ENCODE measurements around the gene PYGO2. TPM values are rescaled to one million over a fixed set of nuclear protein-coding genes. Genes with fewer than 3 reads are reported as not detected.
"Not testable (repeated sequence)": the region's sequence is repeated elsewhere in the genome, so short reads cannot be mapped to it uniquely, and the experiment has no call there.

The PYGO2 gene
- total and polyA plus RNA-seq, 7 donors, result 13.6 to 26.9 (median 16.8) TPM

GRCh38 chr1:154996966-154997701 is 35.6 kb upstream of the PYGO2 start:
- H3K27me3 ChIP-seq, result no peaks in the 10 kb centered on the region
- peaks cover 0 to 9% (median 0%) of the 10 kb centered on the region in 4 donors for H3K36me3 ChIP-seq
- H3K4me1 ChIP-seq, result peaks cover 0 to 26% (median 22%) of the 10 kb centered on the region in 4 donors
- no peak overlapping the region for H3K27ac ChIP-seq
- no peaks in the 10 kb centered on the region for H3K9me3 ChIP-seq
- DNase-seq, result peak; percentile 36
- WGBS, 2 donors, result 82 to 88% methylated on average over 15 of the region's 15 CpGs
- intact Hi-C loops (cut with DNase I), result loop anchor here (5.0 kb wide), 1 partner anchor 35 kb away; the partner anchor contains the start of gene PYGO2
- TF ChIP-seq EP300 (IDR thresholded peaks at IDR 0.05) (no peak), POLR2AphosphoS5 (IDR thresholded peaks at IDR 0.05) (no peak), CTCF (IDR thresholded peaks at IDR 0.05) (no peak), POLR2A (IDR thresholded peaks at IDR 0.05) (no peak)
- no peak overlapping the region for H3K4me3 ChIP-seq

DNA sequence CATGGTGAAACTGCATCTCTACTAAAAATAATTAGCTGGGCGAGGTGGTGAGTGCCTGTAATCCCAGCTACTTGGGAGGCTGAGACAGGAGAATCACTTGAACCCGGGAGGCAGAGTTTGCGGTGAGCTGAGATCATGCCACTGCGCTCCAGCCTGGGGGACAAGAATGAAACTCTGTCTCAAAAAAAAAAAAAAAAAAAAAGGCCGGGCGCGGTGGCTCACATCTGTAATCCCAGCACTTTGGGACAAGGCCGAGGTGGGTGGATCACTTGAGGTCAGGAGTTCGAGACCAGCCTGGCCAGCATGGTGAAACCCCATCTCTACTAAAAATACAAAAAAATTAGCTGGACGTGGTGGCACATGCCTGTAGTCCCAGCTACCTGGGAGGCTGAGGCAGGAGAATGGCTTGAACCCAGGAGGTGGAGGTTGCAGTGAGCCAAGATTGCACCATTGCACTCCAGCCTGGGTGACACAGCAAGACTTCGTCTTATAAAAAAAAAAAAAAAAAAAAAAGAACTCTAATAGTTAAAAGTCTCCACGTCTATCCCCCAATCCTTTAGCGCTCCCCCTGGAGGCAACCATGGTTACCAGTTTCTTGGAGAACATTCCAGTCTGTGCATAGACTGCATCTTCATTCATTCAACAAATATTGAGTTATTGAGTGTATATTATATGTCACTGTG is 33.9 kb upstream of the PYGO2 start:
- H3K9me3 ChIP-seq, H3K4me3 ChIP-seq, H3K27ac ChIP-seq, H3K27me3 ChIP-seq: not testable (repeated sequence)
- TF ChIP-seq CTCF (IDR thresholded peaks at IDR 0.05), result peak in 1 of 4 experiments; percentile 26
- H3K36me3 ChIP-seq, result peaks cover 0 to 19% (median 2%) of the 10 kb centered on the region in 4 donors
- 54 to 70% methylated on average over 13 of the region's 13 CpGs for WGBS, 2 donors
- H3K4me1 ChIP-seq, result peaks cover 0 to 26% (median 22%) of the 10 kb centered on the region in 4 donors
- intact Hi-C loops (cut with DNase I), result loop anchor here (5.0 kb wide), 1 partner anchor 33 kb away; the partner anchor contains the start of gene PYGO2
- DNase-seq, result peak; percentile 77

- no peaks in the 10 kb centered on the region for H3K27me3 ChIP-seq
- H3K4me1 ChIP-seq, result peaks cover 0 to 17% (median 14%) of the 10 kb centered on the region in 4 donors
- intact Hi-C loops (cut with DNase I), result no loop called here
- H3K36me3 ChIP-seq, result peaks cover 0 to 28% (median 5%) of the 10 kb centered on the region in 4 donors
- no peaks in the 10 kb centered on the region for H3K9me3 ChIP-seq
- TF ChIP-seq POLR2A (IDR thresholded peaks at IDR 0.05), result no peak
- TF ChIP-seq POLR2AphosphoS5 (IDR thresholded peaks at IDR 0.05), result no peak
- TF ChIP-seq CTCF (IDR thresholded peaks at IDR 0.05), result no peak
- no peak for TF ChIP-seq EP300 (IDR thresholded peaks at IDR 0.05)
- 48 to 56% methylated on average over 3 of the region's 3 CpGs for WGBS, 2 donors
- no peak overlapping the region for H3K4me3 ChIP-seq
- DNase-seq, result no peak
- no peak overlapping the region for H3K27ac ChIP-seq
Observed at GRCh38 chr1:154994591-154994990, 33.0 kb upstream of the PYGO2 start.

DNA sequence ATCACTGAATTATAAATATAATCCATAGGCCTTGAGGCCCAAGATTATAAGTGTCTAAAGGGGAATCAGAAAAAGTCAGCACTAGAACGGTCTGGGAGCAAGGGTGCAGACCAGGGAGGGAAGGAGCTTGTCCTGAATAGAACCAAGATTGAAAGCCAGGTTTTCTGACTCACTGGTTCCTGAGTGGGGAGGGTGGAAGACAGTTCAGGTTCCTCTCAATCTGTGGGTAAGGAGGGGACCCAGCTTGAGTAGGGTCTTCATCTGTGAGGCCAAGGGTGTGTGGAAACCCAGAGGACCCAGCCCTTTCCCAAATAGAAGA is 32.6 kb upstream of the PYGO2 start:
- Histone ChIP-seq H3K27me3 (no peaks in the 10 kb centered on the region), H3K4me3 (no peak overlapping the region), H3K36me3 (peaks cover 0 to 31% (median 5%) of the 10 kb centered on the region in 4 donors), H3K9me3 (no peaks in the 10 kb centered on the region), H3K27ac (no peak overlapping the region), H3K4me1 (peaks cover 0 to 14% (median 11%) of the 10 kb centered on the region in 4 donors)
- intact Hi-C loops (cut with DNase I), result no loop called here
- WGBS, 2 donors, result 64 to 79% methylated on average over 1 of the region's 1 CpG
- no peak for DNase-seq
- TF ChIP-seq POLR2AphosphoS5 (IDR thresholded peaks at IDR 0.05) (no peak), EP300 (IDR thresholded peaks at IDR 0.05) (no peak), POLR2A (IDR thresholded peaks at IDR 0.05) (no peak), CTCF (IDR thresholded peaks at IDR 0.05) (no peak)

Measured in sigmoid colon (tissue), 7 donors.